Left forelimb (tissue), 1 donor: Measurements from ENCODE around the gene FAM118A.
"Not testable (repeated sequence)": the region's sequence is repeated elsewhere in the genome, so short reads cannot be mapped to it uniquely, and the experiment has no call there.

Source experiments
- DNase-seq: peaks from one replicate; pipeline ENCODE4 v3.0.0-alpha.2; 2018; ENCODE audit warnings: low spot score

Gene FAM118A

GRCh38 chr22:45331486-45331885 is 21.8 kb downstream of the FAM118A start:
- no peak for DNase-seq

GRCh38 chr22:45332001-45332400 is 22.3 kb downstream of the FAM118A start:
- no peak for DNase-seq

- DNase-seq, result no peak
Measured at GRCh38 chr22:45334068-45334467, 24.3 kb downstream of the FAM118A start.

- DNase-seq, result no peak
Measured at GRCh38 chr22:45334528-45334927, 24.8 kb downstream of the FAM118A start.

- no peak for DNase-seq
Measured at GRCh38 chr22:45335021-45335818, 25.5 kb downstream of the FAM118A start.

- no peak for DNase-seq
Measured at GRCh38 chr22:45335854-45336522, 26.3 kb downstream of the FAM118A start.

GRCh38 chr22:45336971-45337431 is 27.3 kb downstream of the FAM118A start:
- no peak for DNase-seq

- no peak for DNase-seq
Measured at GRCh38 chr22:45337536-45337935, 27.8 kb downstream of the FAM118A start.

- no peak for DNase-seq
Measured at GRCh38 chr22:45338795-45339194, 29.1 kb downstream of the FAM118A start.

- DNase-seq, result no peak
Measured at GRCh38 chr22:45340323-45340722, 30.6 kb downstream of the FAM118A start.

GRCh38 chr22:45341498-45341897 is 31.8 kb downstream of the FAM118A start:
- DNase-seq, result no peak

- DNase-seq, result no peak
Measured at GRCh38 chr22:45343143-45343542, 33.4 kb downstream of the FAM118A start.

GRCh38 chr22:45344334-45344733 is 34.6 kb downstream of the FAM118A start:
- no peak for DNase-seq

GRCh38 chr22:45349916-45350315 is 40.2 kb downstream of the FAM118A start:
- no peak for DNase-seq

GRCh38 chr22:45351956-45352355 is 42.2 kb downstream of the FAM118A start:
- no peak for DNase-seq

- DNase-seq, result not testable (repeated sequence)
Measured at GRCh38 chr22:45352757-45353156, 43.0 kb downstream of the FAM118A start.

GRCh38 chr22:45353786-45354185 is 44.1 kb downstream of the FAM118A start:
- no peak for DNase-seq

GRCh38 chr22:45357490-45357889 is 47.8 kb downstream of the FAM118A start:
- no peak for DNase-seq

GRCh38 chr22:45358127-45358526 is 48.4 kb downstream of the FAM118A start:
- DNase-seq, result no peak

GRCh38 chr22:45359627-45360026 is 49.9 kb downstream of the FAM118A start:
- DNase-seq, result no peak

GRCh38 chr22:45366713-45367112 is 57.0 kb downstream of the FAM118A start:
- no peak for DNase-seq

GRCh38 chr22:45373592-45373991 is 63.9 kb downstream of the FAM118A start:
- DNase-seq, result not testable (repeated sequence)

GRCh38 chr22:45376009-45376408 is 66.3 kb downstream of the FAM118A start:
- no peak for DNase-seq
